Adipose tissue (tissue), 3 donors: ENCODE data around the gene RTP3. TPM values are rescaled to one million over a fixed set of nuclear protein-coding genes. Genes with fewer than 3 reads are reported as not detected.
"Not testable (repeated sequence)": the region's sequence is repeated elsewhere in the genome, so short reads cannot be mapped to it uniquely, and the experiment has no call there.

Experiments used
- H3K27ac ChIP-seq: one replicate; pipeline ENCODE4 v1.5.1; 2013; ENCODE audit warnings: low read depth, low read length
- WGBS, 3 donors: extraction: QIAGEN DNeasy Blood & Tissue Kit; methylation state at CpG; one replicate each; pipeline ENCODE4 v1.1.7; 2013; 5-methylcytosine and 5-hydroxymethylcytosine counted together
- polyA plus RNA-seq, 3 donors: library from polyadenylated mRNA; stranded (reverse); fragments of 200-250 nt; gene quantifications; one replicate each; pipeline ENCODE4 v1.2.3, GENCODE V29; 2013
- donor health status: healthy with polysubstance abuse.
- donor health status: Bipolar disorder and iron deficiency.
- donor health status: healthy.

RTP3 gene
- polyA plus RNA-seq, 3 donors, result not detected

- WGBS, 3 donors, result 10 to 11% (median 11%) methylated on average over 26 of the region's 26 CpGs
These were observed 8.9 kb upstream of the RTP3 start for GRCh38 chr3:46488735-46489361.

GRCh38 chr3:46489381-46489780 lies 8.4 kb upstream of the RTP3 start:
- no peak overlapping the region for H3K27ac ChIP-seq
- WGBS, 3 donors, result 82 to 87% (median 83%) methylated on average over 4 of the region's 4 CpGs

More at GRCh38 chr3:46488735-46489361, 8.9 kb upstream of the RTP3 start:
- H3K27ac ChIP-seq, result no peak overlapping the region

GRCh38 chr3:46489875-46490274 lies 7.9 kb upstream of the RTP3 start:
- H3K27ac ChIP-seq, result no peak overlapping the region
- WGBS, 3 donors, result 58 to 74% (median 60%) methylated on average over 1 of the region's 1 CpG

GRCh38 chr3:46490338-46491084 lies 7.3 kb upstream of the RTP3 start:
- 72 to 81% (median 81%) methylated on average over 6 of the region's 6 CpGs for WGBS, 3 donors
- H3K27ac ChIP-seq, result no peak overlapping the region

- 52 to 77% (median 76%) methylated on average over 11 of the region's 11 CpGs for WGBS, 3 donors
- no peak overlapping the region for H3K27ac ChIP-seq
These were observed 6.4 kb upstream of the RTP3 start for GRCh38 chr3:46491089-46492070.

- WGBS, 3 donors, result 71 to 91% (median 90%) methylated on average over 6 of the region's 6 CpGs
- H3K27ac ChIP-seq, result no peak overlapping the region
These were observed 4.8 kb upstream of the RTP3 start for GRCh38 chr3:46492890-46493547.

GRCh38 chr3:46494491-46494890 lies 3.3 kb upstream of the RTP3 start:
- WGBS, 3 donors, result 94 to 99% (median 98%) methylated on average over 6 to 27 of the region's 33 CpGs
- not testable (repeated sequence) for H3K27ac ChIP-seq

GRCh38 chr3:46495901-46496456 lies 1.8 kb upstream of the RTP3 start:
- 78 to 88% (median 85%) methylated on average over 5 of the region's 5 CpGs for WGBS, 3 donors
- H3K27ac ChIP-seq, result no peak overlapping the region

GRCh38 chr3:46496746-46497555 lies 825 bp upstream of the RTP3 start:
- no peak overlapping the region for H3K27ac ChIP-seq
- WGBS, 3 donors, result 58 to 62% (median 61%) methylated on average over 9 of the region's 9 CpGs

GRCh38 chr3:46498916-46499519 lies 1.2 kb downstream of the RTP3 start:
- no peak overlapping the region for H3K27ac ChIP-seq
- 68 to 82% (median 71%) methylated on average over 6 of the region's 6 CpGs for WGBS, 3 donors

GRCh38 chr3:46500656-46501635 lies 3.2 kb downstream of the RTP3 start:
- H3K27ac ChIP-seq, result no peak overlapping the region

GRCh38 chr3:46501702-46502101 lies 3.9 kb downstream of the RTP3 start:
- 78 to 82% (median 78%) methylated on average over 4 of the region's 4 CpGs for whole genome bisulfite sequencing, 3 donors
- no peak overlapping the region for H3K27ac ChIP-seq

More at GRCh38 chr3:46500656-46501635, 3.2 kb downstream of the RTP3 start:
- 52 to 74% (median 59%) methylated on average over 5 of the region's 5 CpGs for whole genome bisulfite sequencing, 3 donors

GRCh38 chr3:46503200-46503874 lies 5.6 kb downstream of the RTP3 start:
- 74 to 83% (median 75%) methylated on average over 7 of the region's 7 CpGs for WGBS, 3 donors
- H3K27ac ChIP-seq, result no peak overlapping the region

- no peak overlapping the region for H3K27ac ChIP-seq
- WGBS, 3 donors, result 71 to 81% (median 78%) methylated on average over 5 of the region's 5 CpGs
These were observed 7.0 kb downstream of the RTP3 start for GRCh38 chr3:46504789-46505188.

GRCh38 chr3:46505953-46506352 lies 8.2 kb downstream of the RTP3 start:
- 84 to 91% (median 88%) methylated on average over 10 of the region's 10 CpGs for WGBS, 3 donors
- H3K27ac ChIP-seq, result no peak overlapping the region
